C4-2B (cell line): ENCODE data around the gene KIF1A.

Experiments used
- H3K27ac ChIP-seq: fragments of 450-650 bp; 2 replicates; pipeline ENCODE4 v1.5.1; 2017
- ZFX ChIP-seq: fragments of 450-650 bp; IDR thresholded peaks from 2 replicates; pipeline ENCODE4 v1.6.1; 2017
- TF ChIP-seq, protein P1 (sequence below): fragments of 450-650 bp; conservative IDR thresholded peaks from 2 replicates; pipeline ENCODE4 v1.5.1; 2017; ENCODE audit warnings: mild to moderate bottlenecking

The KIF1A gene

DNA sequence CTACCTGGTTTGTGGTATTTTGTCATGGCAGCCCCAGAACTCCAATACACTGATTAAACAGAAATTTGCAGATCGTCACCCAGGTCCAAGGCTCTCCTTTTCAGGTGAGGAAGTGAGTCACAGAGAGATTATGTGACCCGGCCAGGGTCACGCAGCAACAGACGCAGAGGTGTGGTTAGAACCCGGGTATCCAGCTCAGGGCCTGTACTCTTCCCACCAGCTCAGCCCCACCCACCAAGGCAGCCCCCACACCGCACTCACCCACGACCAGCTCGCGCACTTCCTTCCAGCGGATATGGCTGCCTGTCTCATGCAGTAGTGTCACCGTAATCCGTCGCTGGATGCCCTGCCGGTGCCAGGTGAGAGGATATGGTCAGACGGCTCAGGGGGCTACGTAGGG lies 80.2 kb downstream of the KIF1A start:
- no peak for TF ChIP-seq ZFX
- TF ChIP-seq, protein P1, sequence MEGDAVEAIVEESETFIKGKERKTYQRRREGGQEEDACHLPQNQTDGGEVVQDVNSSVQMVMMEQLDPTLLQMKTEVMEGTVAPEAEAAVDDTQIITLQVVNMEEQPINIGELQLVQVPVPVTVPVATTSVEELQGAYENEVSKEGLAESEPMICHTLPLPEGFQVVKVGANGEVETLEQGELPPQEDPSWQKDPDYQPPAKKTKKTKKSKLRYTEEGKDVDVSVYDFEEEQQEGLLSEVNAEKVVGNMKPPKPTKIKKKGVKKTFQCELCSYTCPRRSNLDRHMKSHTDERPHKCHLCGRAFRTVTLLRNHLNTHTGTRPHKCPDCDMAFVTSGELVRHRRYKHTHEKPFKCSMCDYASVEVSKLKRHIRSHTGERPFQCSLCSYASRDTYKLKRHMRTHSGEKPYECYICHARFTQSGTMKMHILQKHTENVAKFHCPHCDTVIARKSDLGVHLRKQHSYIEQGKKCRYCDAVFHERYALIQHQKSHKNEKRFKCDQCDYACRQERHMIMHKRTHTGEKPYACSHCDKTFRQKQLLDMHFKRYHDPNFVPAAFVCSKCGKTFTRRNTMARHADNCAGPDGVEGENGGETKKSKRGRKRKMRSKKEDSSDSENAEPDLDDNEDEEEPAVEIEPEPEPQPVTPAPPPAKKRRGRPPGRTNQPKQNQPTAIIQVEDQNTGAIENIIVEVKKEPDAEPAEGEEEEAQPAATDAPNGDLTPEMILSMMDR = no peak
- no peak overlapping the region for H3K27ac ChIP-seq

DNA sequence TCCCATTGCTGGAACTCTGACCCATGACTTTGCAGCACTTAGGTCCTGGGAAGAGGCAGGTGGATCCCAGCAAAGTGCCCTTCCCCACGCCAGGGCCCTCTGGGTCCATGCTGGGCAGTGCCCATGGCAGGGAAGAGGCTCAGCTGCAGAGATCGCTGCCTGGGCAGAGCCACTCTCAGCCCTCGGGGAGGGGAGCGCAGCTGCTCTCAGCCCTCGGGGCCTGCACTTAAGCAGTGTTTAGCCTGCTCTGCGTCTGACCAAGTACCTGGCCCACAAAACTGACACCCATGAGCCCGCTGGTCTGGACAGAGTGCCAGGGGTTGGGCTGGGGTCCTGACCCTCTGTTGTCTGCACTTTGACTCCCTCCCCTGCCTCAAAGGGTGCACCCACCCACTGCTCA lies 82.1 kb downstream of the KIF1A start:
- TF ChIP-seq, protein P1 = no peak
- TF ChIP-seq ZFX = no peak
- no peak overlapping the region for H3K27ac ChIP-seq

DNA sequence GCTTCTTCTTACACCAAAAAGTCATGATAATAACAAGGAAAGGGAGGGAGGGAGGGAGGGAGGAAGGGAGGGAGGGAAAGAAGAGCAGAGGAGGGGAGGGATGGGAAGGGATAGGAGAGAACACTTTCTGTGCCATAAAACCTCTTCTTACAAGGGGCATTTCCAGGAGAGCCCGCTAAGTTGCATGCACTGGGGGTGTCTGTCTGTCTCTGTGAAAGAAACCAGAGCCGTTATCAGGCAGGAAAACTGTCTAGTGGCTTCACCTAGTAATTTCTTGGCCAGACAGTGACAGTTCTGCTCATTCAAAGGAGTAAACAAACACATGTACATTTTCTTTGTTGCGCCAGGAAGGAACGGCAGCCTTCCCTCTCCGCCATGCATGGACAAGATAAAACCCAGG lies 82.5 kb downstream of the KIF1A start:
- TF ChIP-seq ZFX = no peak
- TF ChIP-seq, protein P1 = no peak
- H3K27ac ChIP-seq = no peak overlapping the region

DNA sequence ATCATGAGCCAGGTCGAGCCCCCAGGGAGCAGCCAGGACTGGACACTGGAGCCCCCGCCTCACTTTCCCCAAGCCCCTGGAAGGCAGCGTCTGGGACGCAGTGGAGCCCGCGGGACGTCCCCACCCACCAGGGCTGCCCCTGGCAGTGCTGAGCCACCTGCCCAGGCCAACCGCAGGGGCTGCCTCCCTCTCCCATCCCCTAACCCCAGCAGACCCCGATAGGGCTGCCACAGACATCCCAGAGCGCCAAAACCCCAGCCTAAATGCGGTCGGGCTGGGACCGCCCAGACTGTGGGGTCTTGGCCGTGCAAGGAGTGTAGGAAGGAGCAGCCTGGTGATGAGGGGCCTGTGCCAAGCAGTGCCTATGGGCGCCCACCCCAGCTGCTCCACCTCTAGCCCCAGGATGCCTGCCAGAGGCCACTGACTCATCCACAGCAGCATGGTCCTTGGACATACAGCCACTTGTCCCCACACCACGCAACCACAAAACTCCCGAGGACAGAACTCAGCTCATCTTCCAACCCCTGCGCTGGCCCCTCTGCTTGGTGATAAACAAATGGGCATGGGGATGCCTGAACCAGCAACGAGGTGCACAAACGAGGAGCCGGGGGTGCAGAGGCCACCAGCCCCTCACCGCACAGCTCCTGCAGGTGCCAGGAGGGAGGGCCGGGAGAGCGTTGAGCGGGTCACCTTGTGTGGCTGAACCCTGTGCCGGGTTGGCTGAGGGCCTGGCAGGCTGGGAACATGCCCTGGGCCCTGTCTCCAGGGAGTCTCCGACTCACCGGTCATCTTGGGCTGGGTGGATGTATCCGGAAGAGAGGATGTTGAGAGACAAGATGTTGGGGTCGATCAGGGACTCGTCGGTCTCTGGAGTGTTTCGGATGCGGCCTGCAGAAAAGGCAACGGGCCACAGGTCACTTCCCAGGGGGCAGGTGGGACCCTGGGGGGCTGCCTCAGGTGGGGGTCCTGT lies 83.5 kb downstream of the KIF1A start:
- TF ChIP-seq ZFX = no peak
- H3K27ac ChIP-seq = no peak overlapping the region

DNA sequence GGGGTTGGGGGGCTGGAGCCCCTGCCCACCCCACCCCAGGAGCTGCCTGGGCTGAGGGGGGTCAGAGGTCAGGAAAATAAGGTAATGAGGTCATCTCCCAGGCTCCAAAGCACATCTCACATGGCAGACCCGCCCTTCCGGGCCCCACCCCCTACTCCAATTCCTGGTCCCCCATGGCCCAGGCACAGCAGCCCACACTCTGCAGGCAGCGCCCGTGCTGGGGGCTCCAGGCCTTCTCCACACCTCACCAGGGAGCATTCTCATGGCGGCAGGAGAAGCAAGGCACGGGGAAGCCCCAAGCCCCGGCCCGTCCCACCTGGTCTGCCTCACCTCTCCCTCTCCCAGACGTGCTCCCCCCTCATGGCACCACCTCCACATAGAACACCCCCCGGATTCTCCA lies 84.5 kb downstream of the KIF1A start:
- no peak for TF ChIP-seq ZFX
- TF ChIP-seq, protein P1 = no peak
- H3K27ac ChIP-seq = no peak overlapping the region

DNA sequence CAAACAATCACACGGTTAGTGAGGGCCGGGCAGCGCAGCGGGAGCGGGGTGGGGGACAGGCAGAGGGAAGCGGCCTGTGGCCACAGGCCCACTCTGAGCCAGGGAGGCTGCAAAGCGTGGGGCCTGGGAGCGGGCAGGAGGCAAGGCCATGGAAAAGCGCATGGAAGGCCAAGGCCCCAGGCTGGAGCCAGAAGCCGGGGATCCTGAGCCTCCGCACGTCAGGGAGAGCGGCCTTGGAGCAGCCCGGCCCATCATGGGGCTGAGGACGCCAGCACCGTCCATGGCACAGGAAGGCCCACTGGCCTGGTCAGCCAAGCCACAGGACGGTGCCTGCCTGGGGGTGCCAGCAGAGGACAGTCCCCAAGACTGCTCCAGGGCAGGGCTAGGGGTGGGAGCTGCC lies 85.3 kb downstream of the KIF1A start:
- TF ChIP-seq, protein P1 = no peak
- no peak for TF ChIP-seq ZFX
- no peak overlapping the region for H3K27ac ChIP-seq

DNA sequence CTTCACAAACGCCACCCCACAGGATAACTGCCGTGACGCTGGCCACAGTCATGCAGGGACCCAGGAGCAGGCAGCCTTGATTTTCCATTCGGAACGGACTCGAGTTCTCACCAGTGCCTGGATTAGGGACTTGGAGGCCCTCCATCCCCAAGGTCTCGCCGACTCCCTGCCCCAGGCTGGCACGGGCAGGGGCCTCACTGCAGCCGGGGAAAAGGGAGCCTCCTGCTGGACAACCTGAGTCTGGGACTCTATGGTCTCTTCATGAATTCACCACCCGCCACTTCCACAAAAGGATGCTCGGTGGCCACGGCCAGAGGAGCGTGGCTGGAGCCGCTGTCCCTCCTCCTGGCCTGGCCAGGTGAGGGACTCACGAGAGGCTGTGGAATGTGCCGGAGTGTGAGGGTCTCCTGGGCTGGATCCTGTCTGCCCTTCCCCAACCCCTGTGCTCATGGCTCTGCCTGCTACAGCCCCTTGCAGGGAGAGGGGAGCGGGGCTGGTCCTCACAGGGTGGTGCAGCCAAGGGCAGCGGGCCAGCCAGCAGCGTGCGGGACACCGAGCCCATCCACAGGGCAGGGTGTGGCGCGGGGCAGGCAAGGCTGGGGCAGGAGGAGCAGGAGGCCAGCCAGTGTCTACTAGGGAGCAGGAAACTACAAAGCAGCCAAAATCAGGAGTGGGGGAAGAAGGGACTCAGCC lies 86.1 kb downstream of the KIF1A start:
- no peak overlapping the region for H3K27ac ChIP-seq

More for the DNA sequence above, 86.1 kb downstream of the KIF1A start:
- no peak for TF ChIP-seq ZFX
- TF ChIP-seq, protein P1 = no peak; the same call in 1 of the 2 replicates
